A549 (cell line): Measurements from ENCODE around the gene IER3IP1. TPM values are rescaled to one million over a fixed set of nuclear protein-coding genes. Genes with fewer than 3 reads are reported as not detected.

ENCODE experiments used
- ATAC-seq, 2 experiments: fragments of 200-7000 bp in 1 of 2; fragments of >200 bp in 1 of 2; cut with Nextera tagmentation in 1 of 2; cut with Tn5 transposase in 1 of 2; 3 replicates each; pipeline versions ENCODE4 v1.8.0 to v1.9.1; 2018 to 2020; ENCODE audit warnings: mild to moderate bottlenecking in 1 of 2, moderate library complexity in 1 of 2
- CTCF ChIA-PET: fragments of 300-600 bp; sonication (Branson Sonifier 250); formaldehyde crosslinking; extraction: SDS; loops from one replicate; lab custom pipeline; 2021; ENCODE audit warnings: antibody characterized with exemption, inconsistent platforms; lab: Yijun Ruan, JAX
- POLR2A ChIA-PET: fragments of 350-600 bp; formaldehyde crosslinking; extraction: SDS; loops from one replicate; lab custom pipeline; 2021; ENCODE audit warnings: antibody characterized with exemption, inconsistent platforms; lab: Yijun Ruan, JAX
- DNase-seq, 2 experiments: peaks; one replicate each; pipeline versions ENCODE4 v3.0.0 to v3.0.0-alpha.2; 2011 to 2016; ENCODE audit warnings: low read depth in 1 of 2, low spot score in 1 of 2
- FAIRE-seq: peaks from 2 replicates; lab custom pipeline; 2011; peaks lifted over from hg19 to GRCh38; lab: Jason Lieb, UNC
- H3K27ac ChIP-seq, 2 experiments: fragments of >200 bp; sonication (Bioruptor Twin); formaldehyde crosslinking; 3 replicates each; pipeline ENCODE4 v1.5.1; 2016 to 2017
- H3K4me1 ChIP-seq: fragments of >200 bp; sonication (Bioruptor Twin); formaldehyde crosslinking; 3 replicates; pipeline ENCODE4 v1.6.1; 2016
- H3K4me2 ChIP-seq: fragments of >200 bp; sonication (Bioruptor Twin); formaldehyde crosslinking; 3 replicates; pipeline ENCODE4 v1.6.1; 2016
- H3K4me3 ChIP-seq: fragments of >200 bp; sonication (Bioruptor Twin); formaldehyde crosslinking; 3 replicates; pipeline ENCODE4 v1.5.1; 2016
- H3K9me3 ChIP-seq: fragments of >200 bp; sonication (Bioruptor Twin); formaldehyde crosslinking; 3 replicates; pipeline ENCODE4 v1.6.1; 2016
- BHLHE40 ChIP-seq: IDR thresholded peaks from 2 replicates; pipeline ENCODE4 v1.6.1; 2012; ENCODE audit warnings: low read depth, low read length, inconsistent platforms
- CBX8 ChIP-seq: fragments of 200-600 bp; sonication (generic); IDR thresholded peaks from 2 replicates; pipeline ENCODE4 v1.6.1; 2016
- CEBPB ChIP-seq, 2 experiments: fragments of >200 bp in 1 of 2; sonication (Bioruptor Twin) in 1 of 2; formaldehyde crosslinking in 1 of 2; IDR thresholded peaks; 2 replicates each; pipeline ENCODE4 v1.6.1; 2012 to 2016
- ESRRA ChIP-seq: fragments of 150-350 bp; IDR thresholded peaks from 2 replicates; pipeline ENCODE4 v1.6.1; 2014; ENCODE audit warnings: mild to moderate bottlenecking, low read length, borderline replicate concordance
- FOSL2 ChIP-seq, 2 experiments: fragments of 450-650 bp in 1 of 2; fragments of >200 bp in 1 of 2; sonication (Bioruptor Twin) in 1 of 2; formaldehyde crosslinking; IDR thresholded peaks; 2 replicates each; pipeline versions ENCODE4 v1.5.0 to v1.6.1; 2016 to 2020; ENCODE audit warnings: mild to moderate bottlenecking in 1 of 2, moderate library complexity in 1 of 2
- FOXS1 ChIP-seq: fragments of 250-450 bp; sonication (Bioruptor Pico); IDR thresholded peaks from 2 replicates; pipeline ENCODE4 v1.5.0; 2020; ENCODE audit warnings: mild to moderate bottlenecking, moderate library complexity
- HDAC2 ChIP-seq: fragments of 200-600 bp; sonication (generic); IDR thresholded peaks from 2 replicates; pipeline ENCODE4 v1.6.1; 2016
- HEYL ChIP-seq: fragments of 250-450 bp; sonication (Bioruptor Pico); IDR thresholded peaks from 2 replicates; pipeline ENCODE4 v1.8.0; 2021; ENCODE audit warnings: mild to moderate bottlenecking, moderate library complexity
- HOXA7 ChIP-seq: fragments of 250-450 bp; sonication (Bioruptor Pico); IDR thresholded peaks from 2 replicates; pipeline ENCODE4 v1.5.0; 2020; ENCODE audit warnings: mild to moderate bottlenecking, moderate library complexity
- HOXB5 ChIP-seq: fragments of 250-450 bp; sonication (Bioruptor Pico); IDR thresholded peaks from 2 replicates; pipeline ENCODE4 v1.5.0; 2020; ENCODE audit warnings: mild to moderate bottlenecking, moderate library complexity
- JUN ChIP-seq, 2 experiments: fragments of >200 bp; sonication (Bioruptor Twin); formaldehyde crosslinking; IDR thresholded peaks; 2 replicates in 1 of 2; 3 replicates in 1 of 2; pipeline ENCODE4 v1.6.1; 2016 to 2017
- MAFK ChIP-seq: fragments of 450-650 bp; IDR thresholded peaks from 2 replicates; pipeline ENCODE4 v1.6.1; 2014; ENCODE audit not compliant: partially characterized antibody
- MAZ ChIP-seq: fragments of 150-350 bp; IDR thresholded peaks from 2 replicates; pipeline ENCODE4 v1.6.1; 2014; ENCODE audit warnings: antibody characterized with exemption, low read depth, low read length, borderline replicate concordance
- MYC ChIP-seq: IDR thresholded peaks from 2 replicates; pipeline ENCODE4 v1.6.1; 2012; ENCODE audit warnings: mild to moderate bottlenecking, inconsistent platforms, low read length, improper control_type of control experiment, borderline replicate concordance
- NFE2L2 ChIP-seq: fragments of 150-350 bp; conservative IDR thresholded peaks from 2 replicates; pipeline ENCODE4 v1.6.1; 2014; ENCODE audit warnings: low read length
- NR3C1 ChIP-seq: fragments of >200 bp; sonication (Bioruptor Twin); formaldehyde crosslinking; IDR thresholded peaks from 3 replicates; pipeline ENCODE4 v1.6.1; 2017
- PHF8 ChIP-seq: fragments of 200-600 bp; sonication (generic); IDR thresholded peaks from 2 replicates; pipeline ENCODE4 v1.6.1; 2016; ENCODE audit warnings: low read depth, mild to moderate bottlenecking, antibody characterized with exemption, moderate library complexity, borderline replicate concordance
- POLR2A ChIP-seq: IDR thresholded peaks from 2 replicates; pipeline ENCODE4 v1.6.1; 2012; ENCODE audit warnings: mild to moderate bottlenecking, low read length
- RAD21 ChIP-seq, 2 experiments: fragments of >200 bp in 1 of 2; sonication (Bioruptor Twin) in 1 of 2; formaldehyde crosslinking in 1 of 2; IDR thresholded peaks in 1 of 2; conservative IDR thresholded peaks in 1 of 2; 2 replicates in 1 of 2; 3 replicates in 1 of 2; pipeline ENCODE4 v1.6.1; 2012 to 2018; ENCODE audit warnings: inconsistent platforms in 1 of 2
- RNF2 ChIP-seq: fragments of 200-600 bp; sonication (generic); IDR thresholded peaks from 2 replicates; pipeline ENCODE4 v1.6.1; 2016; ENCODE audit warnings: low read depth, mild to moderate bottlenecking, antibody characterized with exemption, moderate library complexity, borderline replicate concordance
- SREBF2 ChIP-seq: fragments of 450-650 bp; IDR thresholded peaks from 2 replicates; pipeline ENCODE4 v1.6.1; 2014; ENCODE audit warnings: mild to moderate bottlenecking, moderate library complexity
- TP53 ChIP-seq: fragments of 250-450 bp; sonication (Bioruptor Pico); IDR thresholded peaks from 2 replicates; pipeline ENCODE4 v1.5.0; 2021; ENCODE audit warnings: mild to moderate bottlenecking, moderate library complexity
- USF2 ChIP-seq: fragments of 450-650 bp; IDR thresholded peaks from 2 replicates; pipeline ENCODE4 v1.6.1; 2014; ENCODE audit warnings: antibody characterized with exemption
- ZC3H11A ChIP-seq: fragments of 450-650 bp; IDR thresholded peaks from 2 replicates; pipeline ENCODE4 v1.6.1; 2014; ENCODE audit warnings: antibody characterized with exemption, mild to moderate bottlenecking
- WGBS: methylation state at CpG from one replicate; pipeline ENCODE4 v1.1.6; 2017; ENCODE audit errors: missing lambda C conversion rate; 5-methylcytosine and 5-hydroxymethylcytosine counted together
- polyA plus RNA-seq, 4 experiments: library from polyadenylated mRNA; depleted of rRNA in 3 of 4; stranded (reverse); fragments of >200 nt; fragmentation: RNase III in 1 of 4; extraction: RNeasy Plus Mini Kit Qiagen cat#74134 plus additional on column Dnase treatment in 1 of 4; gene quantifications; 2 replicates in 3 of 4; 3 replicates in 1 of 4; pipeline ENCODE4 v1.2.3, GENCODE V29; 2011 to 2017

Gene IER3IP1
- polyA plus RNA-seq, 2 of the 4 experiments (the other 2 are of a cell fraction) = 24.5 to 25.1 TPM

- ChIA-PET CTCF (no interaction called here), POLR2A (no interaction called here)
- no peak for FAIRE-seq
- Histone ChIP-seq H3K27ac (no peak overlapping the region), H3K4me2 (no peak overlapping the region), H3K4me1 (peaks cover 6% of the 10 kb centered on the region), H3K9me3 (peaks cover 2% of the 10 kb centered on the region; the same call in 1 of the 3 replicates), H3K4me3 (no peak overlapping the region)
- no peak for TF ChIP-seq BHLHE40
- no peak for TF ChIP-seq RAD21 (conservative IDR thresholded peaks at IDR 0.05 in 1 of 2, IDR thresholded peaks at IDR 0.05 in 1 of 2)
- no peak for TF ChIP-seq ESRRA
- no peak for TF ChIP-seq HEYL (CRISPR knock-in tag)
- no peak for TF ChIP-seq FOSL2 (IDR thresholded peaks at IDR 0.05)
- TF ChIP-seq FOSL2 (CRISPR knock-in tag; IDR thresholded peaks at IDR 0.05) = no peak
- TF ChIP-seq PHF8 = no peak
- no peak for TF ChIP-seq CBX8
- TF ChIP-seq NR3C1 = no peak
- ATAC-seq = no peak
- WGBS = 77% methylated on average over 4 of the region's 4 CpGs
- no peak for DNase-seq
Observed at GRCh38 chr18:47179520-47179919, 3.4 kb upstream of the IER3IP1 start.

- CTCF ChIA-PET = interaction anchor here (1.6 kb wide), 1 partner anchor 30 kb away, joined by 4 read pairs; no protein-coding TSS in a partner anchor
- no peak for TF ChIP-seq FOXS1 (CRISPR knock-in tag)
- no peak for TF ChIP-seq HEYL (CRISPR knock-in tag)
- TF ChIP-seq JUN (IDR thresholded peaks at IDR 0.05) = no peak
- peak in 1 of 2 experiments; percentile 31; a peak in 1 of 4 replicates for TF ChIP-seq CEBPB (IDR thresholded peaks at IDR 0.05)
- POLR2A ChIA-PET = interaction anchor here (2.0 kb wide), 1 partner anchor 25 kb away, joined by 7 read pairs; the partner anchor contains the start of gene HDHD2
- Histone ChIP-seq H3K9me3 (no peaks in the 10 kb centered on the region), H3K4me3 (peak overlapping the region; percentile 87), H3K4me2 (peak overlapping the region; percentile 91), H3K27ac (peak overlapping the region; percentile 91 to 98), H3K4me1 (peaks cover 10% of the 10 kb centered on the region)
- 0% methylated on average over 16 of the region's 24 CpGs for WGBS
- FAIRE-seq (no peak), DNase-seq (no peak), ATAC-seq (peak; percentile 10 to 66; a peak in 3 of 6 replicates)
Observed at GRCh38 chr18:47175283-47175897, 774 bp downstream of the IER3IP1 start.

- Histone ChIP-seq H3K4me3 (peak overlapping the region; percentile 87), H3K9me3 (no peaks in the 10 kb centered on the region), H3K27ac (peak overlapping the region in 1 of 2 experiments; percentile 98; a peak in 4 of 6 replicates), H3K4me1 (peaks cover 10% of the 10 kb centered on the region), H3K4me2 (peak overlapping the region; percentile 91)
- FAIRE-seq (no peak), ATAC-seq (no peak), DNase-seq (peak in 1 of 2 experiments; percentile 10)
- WGBS = 65% methylated on average over 13 of the region's 13 CpGs
- TF ChIP-seq MYC = no peak
- no peak for TF ChIP-seq USF2
- TF ChIP-seq JUN (IDR thresholded peaks at IDR 0.05) = no peak
- no peak for TF ChIP-seq SREBF2
- TF ChIP-seq TP53 (CRISPR knock-in tag) = no peak
- TF ChIP-seq POLR2A = no peak
- no peak for TF ChIP-seq HDAC2
- no peak for TF ChIP-seq MAFK
- no peak for TF ChIP-seq MAZ
- TF ChIP-seq HOXA7 (CRISPR knock-in tag) = no peak
- TF ChIP-seq CEBPB (IDR thresholded peaks at IDR 0.05) = no peak
- no peak for TF ChIP-seq ZC3H11A
- no peak for TF ChIP-seq RNF2
- TF ChIP-seq HOXB5 (CRISPR knock-in tag) = no peak
- TF ChIP-seq PHF8 = no peak
- no peak for TF ChIP-seq NFE2L2
- TF ChIP-seq ESRRA = no peak
- ChIA-PET CTCF (interaction anchor here (1.6 kb wide), 1 partner anchor 31 kb away, joined by 4 read pairs; no protein-coding TSS in a partner anchor), POLR2A (interaction anchor here (2.0 kb wide), 1 partner anchor 24 kb away, joined by 7 read pairs; the partner anchor contains the start of gene HDHD2)
Observed at GRCh38 chr18:47174545-47175116, 1.5 kb downstream of the IER3IP1 start.
